MM.1S (cell line): ENCODE data around the gene AMBRA1.

ENCODE experiments used
- DNase-seq: peaks from one replicate; pipeline ENCODE4 v3.0.0-alpha.2; 2015
- H2AFZ ChIP-seq: fragments of 300-600 bp; sonication (generic); 2 replicates; pipeline ENCODE4 v1.6.0; 2016; ENCODE audit warnings: antibody characterized with exemption, low read length
- H3F3A ChIP-seq: fragments of 300-600 bp; sonication (generic); 2 replicates; pipeline ENCODE4 v1.6.1; 2016; ENCODE audit warnings: mild to moderate bottlenecking, antibody characterized with exemption, low read length, moderate library complexity, mixed read lengths; ENCODE audit not compliant: insufficient read depth
- H3K27ac ChIP-seq: fragments of 300-600 bp; sonication (generic); 2 replicates; pipeline ENCODE4 v1.5.1; 2016; ENCODE audit warnings: mild to moderate bottlenecking, low read length
- H3K27me3 ChIP-seq: fragments of 300-600 bp; sonication (generic); replicated peaks from 2 replicates; pipeline ENCODE4 v1.6.0; 2016; ENCODE audit warnings: low read length; ENCODE audit not compliant: insufficient read depth
- H3K36me3 ChIP-seq: fragments of 300-600 bp; sonication (generic); replicated peaks from 2 replicates; pipeline ENCODE4 v1.6.1; 2016; ENCODE audit warnings: mild to moderate bottlenecking, low read length, mixed read lengths; ENCODE audit not compliant: insufficient read depth
- H3K4me1 ChIP-seq: fragments of 300-600 bp; sonication (generic); 2 replicates; pipeline ENCODE4 v1.6.1; 2016; ENCODE audit warnings: low read length, mixed read lengths
- H3K4me2 ChIP-seq: fragments of 300-600 bp; sonication (generic); 2 replicates; pipeline ENCODE4 v1.6.0; 2016; ENCODE audit warnings: low read depth, low read length
- H3K4me3 ChIP-seq: fragments of 300-600 bp; sonication (generic); 2 replicates; pipeline ENCODE4 v1.5.1; 2016; ENCODE audit warnings: low read length, mixed read lengths
- H3K79me2 ChIP-seq: fragments of 300-600 bp; sonication (generic); 2 replicates; pipeline ENCODE4 v1.6.1; 2016; ENCODE audit warnings: mixed run types, low read length, mixed read lengths
- H3K9ac ChIP-seq: fragments of 300-600 bp; sonication (generic); 2 replicates; pipeline ENCODE4 v1.6.1; 2016; ENCODE audit warnings: low read length, mixed read lengths
- H3K9me2 ChIP-seq: fragments of 300-600 bp; sonication (generic); replicated peaks from 2 replicates; pipeline ENCODE4 v1.6.1; 2016; ENCODE audit warnings: mild to moderate bottlenecking, low read length, mixed read lengths; ENCODE audit not compliant: insufficient read depth
- H3K9me3 ChIP-seq: fragments of 300-600 bp; sonication (generic); replicated peaks from 2 replicates; pipeline ENCODE4 v1.6.1; 2016; ENCODE audit warnings: mild to moderate bottlenecking, low read length, mixed read lengths; ENCODE audit not compliant: insufficient read depth
- H4K20me1 ChIP-seq: fragments of 300-600 bp; sonication (generic); 2 replicates; pipeline ENCODE4 v1.6.1; 2016; ENCODE audit warnings: mild to moderate bottlenecking, low read length, moderate library complexity, mixed read lengths; ENCODE audit not compliant: insufficient read depth
- CTCF ChIP-seq: fragments of 300-600 bp; sonication (generic); IDR thresholded peaks from 2 replicates; pipeline ENCODE4 v1.5.1; 2016; ENCODE audit warnings: antibody characterized with exemption, low read length, mixed read lengths
- EZH2 ChIP-seq: fragments of 300-600 bp; sonication (generic); optimal IDR thresholded peaks from 2 replicates; pipeline ENCODE3; 2017; ENCODE audit warnings: low read depth, mild to moderate bottlenecking, antibody characterized with exemption, low read length, mixed read lengths
- EZH2phosphoT487 ChIP-seq: fragments of 300-600 bp; sonication (generic); IDR thresholded peaks from 2 replicates; pipeline ENCODE4 v1.6.1; 2018; ENCODE audit warnings: antibody characterized with exemption, low read length

AMBRA1 gene

DNA sequence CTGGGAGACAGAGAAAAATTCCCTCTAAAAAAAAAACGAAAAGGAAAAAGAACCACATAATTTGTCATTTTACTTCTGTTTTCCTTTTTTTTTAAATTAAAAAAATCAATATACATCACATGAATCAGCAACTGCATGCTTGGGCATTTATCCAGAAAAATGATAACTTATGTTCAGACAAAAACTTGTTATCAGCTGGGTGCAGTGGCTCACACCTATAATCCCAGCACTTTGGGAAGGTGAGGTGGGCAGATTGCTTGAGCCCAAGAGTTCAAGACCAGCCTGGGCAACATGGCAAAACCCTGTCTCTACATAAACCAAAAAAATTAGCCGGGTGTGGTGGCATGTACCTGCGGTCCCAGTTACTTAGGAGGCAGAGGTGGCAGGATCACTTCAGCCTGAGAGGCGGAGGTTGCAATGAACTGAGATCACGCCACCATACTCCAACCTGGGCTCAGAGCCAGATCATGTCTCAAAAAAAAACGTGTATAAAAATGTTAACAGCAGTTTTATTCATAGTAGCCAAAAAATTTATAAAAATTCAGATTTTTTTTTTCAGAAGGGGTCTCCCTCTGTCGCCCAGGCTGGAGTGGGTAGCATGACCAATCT, 28.5 kb downstream of the AMBRA1 start:
- Histone ChIP-seq H3K9me2 (no peaks in the 10 kb centered on the region), H4K20me1 (no peaks in the 10 kb centered on the region), H3K4me2 (no peak overlapping the region), H3K27ac (no peak overlapping the region), H3F3A (peaks cover 10% of the 10 kb centered on the region), H3K9ac (no peak overlapping the region), H3K9me3 (no peaks in the 10 kb centered on the region), H2AFZ (no peak overlapping the region), H3K36me3 (no peaks in the 10 kb centered on the region), H3K79me2 (peaks cover 79% of the 10 kb centered on the region), H3K4me1 (peaks cover 7% of the 10 kb centered on the region), H3K4me3 (no peak overlapping the region), H3K27me3 (no peaks in the 10 kb centered on the region)
- no peak for TF ChIP-seq CTCF
- no peak for TF ChIP-seq EZH2
- no peak for TF ChIP-seq EZH2phosphoT487
- DNase-seq, result no peak

DNA sequence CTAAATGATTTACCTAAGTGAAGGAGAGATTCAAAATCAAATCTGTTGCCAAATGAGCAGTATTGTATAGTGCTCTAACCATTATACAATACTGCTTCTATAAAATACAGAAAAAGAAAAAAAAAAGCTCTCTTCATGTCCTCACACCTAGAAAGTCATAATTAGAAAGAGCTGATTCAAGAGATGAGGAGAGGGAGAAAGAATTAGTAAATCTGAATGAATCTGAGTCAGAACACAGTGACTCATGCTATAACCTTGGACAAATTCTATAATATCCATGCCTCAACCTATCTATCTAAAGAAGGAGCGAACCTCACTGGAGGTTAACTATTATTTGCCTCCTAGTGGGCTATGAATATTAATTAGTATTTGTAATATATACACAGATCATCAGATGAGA, 29.4 kb downstream of the AMBRA1 start:
- Histone ChIP-seq H2AFZ (no peak overlapping the region), H3K4me1 (peaks cover 15% of the 10 kb centered on the region), H3K4me3 (no peak overlapping the region), H3F3A (peaks cover 18% of the 10 kb centered on the region), H3K27ac (no peak overlapping the region), H3K9me3 (no peaks in the 10 kb centered on the region), H3K79me2 (peaks cover 79% of the 10 kb centered on the region), H3K36me3 (no peaks in the 10 kb centered on the region), H3K4me2 (no peak overlapping the region), H3K9me2 (no peaks in the 10 kb centered on the region), H3K27me3 (no peaks in the 10 kb centered on the region), H4K20me1 (no peaks in the 10 kb centered on the region), H3K9ac (no peak overlapping the region)
- DNase-seq, result no peak
- no peak for TF ChIP-seq CTCF
- no peak for TF ChIP-seq EZH2
- no peak for TF ChIP-seq EZH2phosphoT487

DNA sequence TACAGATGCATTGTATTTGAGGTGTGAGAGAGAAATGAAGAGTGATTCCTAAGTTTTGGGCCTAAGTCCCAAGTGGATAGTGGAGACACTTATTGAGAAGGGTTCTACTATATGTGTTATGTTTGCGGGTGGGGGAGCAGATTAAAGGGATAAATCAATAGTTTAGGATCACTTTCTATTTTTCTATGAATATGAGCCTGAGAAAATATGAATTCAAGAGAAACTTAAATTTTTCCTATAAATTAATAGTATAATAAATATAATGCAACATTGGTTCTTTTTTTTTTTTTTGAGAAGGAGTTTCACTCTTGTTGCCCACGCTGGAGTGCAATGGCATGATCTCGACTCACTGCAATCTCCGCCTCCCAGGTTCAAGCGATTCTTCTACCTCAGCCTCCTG, 31.3 kb downstream of the AMBRA1 start:
- Histone ChIP-seq H3K9me3 (no peaks in the 10 kb centered on the region), H3K4me2 (no peak overlapping the region), H3K27me3 (no peaks in the 10 kb centered on the region), H3K36me3 (no peaks in the 10 kb centered on the region), H3K79me2 (peaks cover 86% of the 10 kb centered on the region), H2AFZ (no peak overlapping the region), H4K20me1 (no peaks in the 10 kb centered on the region), H3F3A (peaks cover 18% of the 10 kb centered on the region), H3K4me3 (no peak overlapping the region), H3K27ac (no peak overlapping the region), H3K9ac (no peak overlapping the region), H3K9me2 (no peaks in the 10 kb centered on the region), H3K4me1 (peaks cover 18% of the 10 kb centered on the region)
- TF ChIP-seq EZH2phosphoT487 (no peak), EZH2 (no peak)
- DNase-seq, result no peak

- Histone ChIP-seq H3K9ac (peak overlapping the region; percentile 15; the same call in 1 of the 2 replicates), H2AFZ (no peak overlapping the region), H4K20me1 (no peaks in the 10 kb centered on the region), H3K9me3 (no peaks in the 10 kb centered on the region), H3K4me2 (peak overlapping the region; percentile 86), H3K27me3 (no peaks in the 10 kb centered on the region), H3F3A (peaks cover 18% of the 10 kb centered on the region), H3K36me3 (no peaks in the 10 kb centered on the region), H3K27ac (peak overlapping the region; percentile 74; the same call in 1 of the 2 replicates), H3K4me1 (peaks cover 21% of the 10 kb centered on the region), H3K9me2 (no peaks in the 10 kb centered on the region), H3K79me2 (peaks cover 83% of the 10 kb centered on the region), H3K4me3 (peak overlapping the region; percentile 58)
- DNase-seq, result peak; percentile 72
- TF ChIP-seq EZH2phosphoT487 (no peak), CTCF (no peak), EZH2 (no peak)
Observed at GRCh38 chr11:46560300-46560991, 33.4 kb downstream of the AMBRA1 start.
